ENCODE data around the gene GATA1. TPM values are rescaled to one million over a fixed set of nuclear protein-coding genes. Genes with fewer than 3 reads are reported as not detected.

GATA1 gene
- total RNA-seq, 2 experiments from 2014 or later = not detected

DNA sequence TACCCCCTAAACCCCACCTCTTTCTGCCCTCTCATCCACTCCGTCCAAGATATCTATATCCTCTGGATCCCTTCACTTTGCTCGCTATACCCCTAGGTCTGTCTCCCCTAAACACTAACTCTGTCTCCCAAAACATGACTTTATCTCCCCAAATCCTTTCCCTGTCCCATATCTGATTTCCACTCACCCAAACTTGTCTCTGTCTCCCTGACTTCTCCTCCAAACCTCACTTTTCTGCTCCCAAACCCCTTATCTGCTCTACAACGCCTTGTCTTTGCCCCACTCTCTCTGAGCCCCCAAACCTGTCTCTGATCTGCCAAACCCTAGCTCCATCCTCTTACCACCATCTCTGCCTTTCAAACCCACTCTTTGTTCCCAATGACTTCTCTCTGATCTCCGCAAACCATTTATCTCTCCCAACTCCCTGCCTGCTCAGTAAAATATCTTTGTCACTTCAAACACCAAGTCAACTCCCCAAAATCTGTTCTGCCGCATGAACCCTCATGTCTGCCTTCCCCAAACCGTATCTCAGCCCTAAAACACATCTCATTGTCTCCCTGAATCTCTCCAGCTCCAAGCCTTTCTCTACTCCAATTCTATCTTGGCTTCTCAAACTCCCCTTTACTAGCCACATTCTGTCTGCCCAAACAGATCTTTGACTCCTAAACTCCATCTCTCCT, 575 bp downstream of the GATA1 start:
- H3K4me3 Mint-ChIP-seq = no peak overlapping the region
- CTCF ChIA-PET = interaction anchor here (0.6 kb wide), 1 partner anchor 142 kb away, joined by 4 read pairs; no protein-coding TSS in a partner anchor
- peaks cover 10% of the 10 kb centered on the region for H3K4me1 Mint-ChIP-seq (ENCODE audit: low read depth)
- H3K27me3 Mint-ChIP-seq (ENCODE audit: low read depth) = peaks cover 1% of the 10 kb centered on the region
- no peak for DNase-seq
- no peaks in the 10 kb centered on the region for H3K9me3 Mint-ChIP-seq
- H3K27ac Mint-ChIP-seq = no peak overlapping the region
- intact Hi-C loops (cut with micrococcal nuclease) = no loop called here
- H3K36me3 Mint-ChIP-seq (ENCODE audit: low read depth) = no peaks in the 10 kb centered on the region

DNA sequence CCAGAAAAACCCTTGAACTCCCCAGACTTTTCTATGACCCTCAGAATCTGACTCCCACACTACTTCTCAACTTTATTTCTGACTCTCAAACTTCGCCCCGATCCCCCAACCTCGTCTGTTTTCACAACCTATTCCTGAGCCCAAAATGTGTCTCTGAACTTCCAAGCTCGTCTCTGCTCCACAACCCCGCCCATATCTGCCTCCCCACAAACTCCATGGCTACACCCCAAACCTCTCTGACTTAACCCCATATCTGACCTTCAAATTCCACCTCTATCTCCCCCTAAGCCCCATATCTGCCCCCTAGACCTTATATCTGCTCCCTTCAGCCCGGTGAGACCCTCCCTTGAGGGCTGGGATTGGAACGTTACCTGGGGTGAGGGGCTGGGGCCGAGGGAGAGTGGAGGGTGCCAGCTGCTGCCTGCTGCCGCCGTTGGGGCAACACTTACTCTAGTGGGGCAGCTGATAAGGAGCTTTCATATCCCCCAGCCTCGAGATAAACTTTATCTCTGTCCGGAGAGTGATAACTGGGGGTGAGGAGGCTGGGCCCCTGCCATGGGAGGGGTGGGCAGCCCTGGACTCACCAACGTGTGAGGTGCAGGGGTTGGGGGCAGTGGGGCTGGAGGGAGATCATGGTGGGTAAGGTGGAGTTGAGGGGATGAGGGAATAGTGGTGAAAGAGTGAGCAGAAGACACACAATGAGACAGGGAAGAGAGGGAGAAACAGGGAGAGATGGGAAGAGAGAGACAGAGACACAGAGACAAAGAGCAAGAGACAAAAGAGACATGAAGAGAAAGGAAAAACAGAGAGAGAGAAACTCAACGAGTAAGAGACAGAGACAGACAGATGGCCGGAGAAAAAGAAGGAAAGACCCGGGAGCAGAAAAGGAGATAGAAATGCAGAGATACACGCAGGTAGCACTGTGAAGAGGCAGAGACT, 1.4 kb downstream of the GATA1 start:
- no peak for DNase-seq
- Mint-ChIP-seq H3K27ac (no peak overlapping the region), H3K4me3 (no peak overlapping the region), H3K27me3 (ENCODE audit: low read depth) (peaks cover 1% of the 10 kb centered on the region), H3K4me1 (ENCODE audit: low read depth) (peaks cover 10% of the 10 kb centered on the region), H3K9me3 (no peaks in the 10 kb centered on the region), H3K36me3 (ENCODE audit: low read depth) (no peaks in the 10 kb centered on the region)
- CTCF ChIA-PET = interaction anchor here (0.6 kb wide), 1 partner anchor 142 kb away, joined by 4 read pairs; no protein-coding TSS in a partner anchor
- intact Hi-C loops (cut with micrococcal nuclease) = no loop called here

DNA sequence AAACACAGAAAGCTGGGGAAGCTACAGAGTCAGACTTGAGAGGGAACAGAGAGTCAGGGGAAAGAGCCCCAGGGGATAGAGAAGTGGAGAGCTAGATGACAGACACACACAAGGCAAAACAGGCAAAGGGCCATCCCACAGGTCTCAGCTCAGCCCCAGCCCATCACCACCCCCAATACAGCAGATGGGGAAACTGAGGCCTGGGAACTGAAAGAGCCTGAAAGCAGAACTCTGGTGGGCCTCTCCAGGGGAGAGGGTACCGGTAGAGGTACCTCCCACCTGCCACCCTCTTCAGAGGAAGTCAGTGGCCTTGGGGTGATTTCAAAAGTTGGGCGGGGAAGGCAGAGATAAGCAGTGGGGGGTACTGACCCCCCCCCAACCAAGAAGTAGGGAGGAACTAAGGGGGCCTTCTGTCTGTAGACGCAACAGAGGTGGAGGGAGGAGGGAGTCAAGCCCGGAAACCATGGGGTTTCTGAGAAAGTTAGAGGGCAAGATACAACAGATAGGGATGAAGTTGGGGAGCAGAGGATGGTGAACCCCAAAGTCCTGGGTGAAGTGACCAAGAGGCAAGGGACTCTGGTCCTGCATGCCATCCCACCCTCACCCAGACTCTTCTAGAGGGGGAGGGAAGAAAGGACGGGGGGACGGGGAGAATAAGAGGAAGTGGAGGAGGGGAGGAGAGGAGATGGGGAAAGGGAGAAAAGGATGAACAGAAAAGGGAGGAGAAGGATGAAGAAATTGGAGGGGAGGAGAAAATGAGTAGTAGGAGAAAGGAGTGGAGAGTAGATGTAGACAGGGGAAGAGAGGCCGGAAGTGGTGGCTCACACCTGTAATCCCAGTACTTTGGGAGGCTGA, 3.2 kb downstream of the GATA1 start:
- intact Hi-C loops (cut with micrococcal nuclease) = no loop called here

DNA sequence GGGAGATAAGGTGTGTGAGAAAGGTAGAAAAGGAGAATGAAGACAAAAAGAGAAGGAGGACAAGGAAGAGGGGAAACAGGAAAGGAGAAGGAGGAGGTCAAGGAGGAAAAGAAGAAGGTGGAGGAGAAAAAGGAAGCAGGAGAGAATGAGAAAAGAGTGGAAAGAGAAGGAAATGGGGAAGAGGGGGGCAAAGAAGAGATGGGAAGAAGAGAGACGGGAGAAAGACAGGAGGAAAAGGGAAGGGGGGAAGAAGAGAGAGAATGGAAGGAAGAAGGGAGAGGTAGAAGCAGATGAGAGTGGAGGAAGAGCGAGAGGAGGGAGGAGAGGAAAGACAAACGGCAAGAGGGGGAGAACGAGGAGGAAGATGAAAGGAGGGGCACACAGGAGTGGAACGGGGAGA, 4.1 kb downstream of the GATA1 start:
- CTCF ChIA-PET = no interaction called here
- intact Hi-C loops (cut with micrococcal nuclease) = no loop called here
- Mint-ChIP-seq H3K4me3 (no peak overlapping the region), H3K36me3 (ENCODE audit: low read depth) (no peaks in the 10 kb centered on the region), H3K27ac (no peak overlapping the region), H3K27me3 (ENCODE audit: low read depth) (peaks cover 1% of the 10 kb centered on the region), H3K4me1 (ENCODE audit: low read depth) (peaks cover 10% of the 10 kb centered on the region), H3K9me3 (no peaks in the 10 kb centered on the region)
- DNase-seq = no peak

More for the DNA sequence above, 3.2 kb downstream of the GATA1 start:
- no peak for DNase-seq
- peaks cover 1% of the 10 kb centered on the region for H3K27me3 Mint-ChIP-seq (ENCODE audit: low read depth)
- peaks cover 10% of the 10 kb centered on the region for H3K4me1 Mint-ChIP-seq (ENCODE audit: low read depth)
- no peak overlapping the region for H3K4me3 Mint-ChIP-seq
- H3K27ac Mint-ChIP-seq = no peak overlapping the region
- no peaks in the 10 kb centered on the region for H3K9me3 Mint-ChIP-seq
- H3K36me3 Mint-ChIP-seq (ENCODE audit: low read depth) = no peaks in the 10 kb centered on the region
- CTCF ChIA-PET = no interaction called here

GRCh38 chrX:48791063-48791820, 4.9 kb downstream of the GATA1 start:
- CTCF ChIA-PET = no interaction called here

DNA sequence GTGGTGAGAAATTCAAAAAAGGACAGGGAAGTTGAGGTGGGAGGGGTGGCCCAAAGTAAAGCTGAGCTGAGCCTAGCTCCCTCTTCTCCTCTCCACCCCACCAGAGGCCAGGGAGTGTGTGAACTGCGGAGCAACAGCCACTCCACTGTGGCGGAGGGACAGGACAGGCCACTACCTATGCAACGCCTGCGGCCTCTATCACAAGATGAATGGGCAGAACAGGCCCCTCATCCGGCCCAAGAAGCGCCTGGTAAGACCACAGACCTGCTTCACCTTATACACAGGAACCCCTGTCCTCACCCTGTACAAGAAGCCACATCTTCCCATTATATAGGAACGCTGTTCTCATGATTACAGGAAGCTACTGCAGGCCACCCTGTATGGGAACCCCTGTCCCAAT, 5.8 kb downstream of the GATA1 start:
- intact Hi-C loops (cut with micrococcal nuclease) = no loop called here
- peaks cover 10% of the 10 kb centered on the region for H3K4me1 Mint-ChIP-seq (ENCODE audit: low read depth)
- no peak overlapping the region for H3K27ac Mint-ChIP-seq
- no peaks in the 10 kb centered on the region for H3K36me3 Mint-ChIP-seq (ENCODE audit: low read depth)
- CTCF ChIA-PET = no interaction called here
- peaks cover 1% of the 10 kb centered on the region for H3K27me3 Mint-ChIP-seq (ENCODE audit: low read depth)
- no peak overlapping the region for H3K4me3 Mint-ChIP-seq
- DNase-seq = no peak
- no peaks in the 10 kb centered on the region for H3K9me3 Mint-ChIP-seq

More at GRCh38 chrX:48791063-48791820, 4.9 kb downstream of the GATA1 start:
- no peak for DNase-seq
- H3K9me3 Mint-ChIP-seq = no peaks in the 10 kb centered on the region
- H3K4me1 Mint-ChIP-seq (ENCODE audit: low read depth) = peaks cover 10% of the 10 kb centered on the region
- peaks cover 1% of the 10 kb centered on the region for H3K27me3 Mint-ChIP-seq (ENCODE audit: low read depth)
- intact Hi-C loops (cut with micrococcal nuclease) = no loop called here
- no peak overlapping the region for H3K27ac Mint-ChIP-seq
- H3K36me3 Mint-ChIP-seq (ENCODE audit: low read depth) = no peaks in the 10 kb centered on the region
- H3K4me3 Mint-ChIP-seq = no peak overlapping the region

DNA sequence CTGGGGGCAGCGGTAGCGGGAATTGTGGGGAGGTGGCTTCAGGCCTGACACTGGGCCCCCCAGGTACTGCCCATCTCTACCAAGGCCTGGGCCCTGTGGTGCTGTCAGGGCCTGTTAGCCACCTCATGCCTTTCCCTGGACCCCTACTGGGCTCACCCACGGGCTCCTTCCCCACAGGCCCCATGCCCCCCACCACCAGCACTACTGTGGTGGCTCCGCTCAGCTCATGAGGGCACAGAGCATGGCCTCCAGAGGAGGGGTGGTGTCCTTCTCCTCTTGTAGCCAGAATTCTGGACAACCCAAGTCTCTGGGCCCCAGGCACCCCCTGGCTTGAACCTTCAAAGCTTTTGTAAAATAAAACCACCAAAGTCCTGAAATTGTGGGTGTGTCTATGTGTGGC, 7.5 kb downstream of the GATA1 start:
- CTCF ChIA-PET = no interaction called here
- Mint-ChIP-seq H3K4me3 (no peak overlapping the region), H3K27ac (no peak overlapping the region), H3K4me1 (ENCODE audit: low read depth) (peaks cover 8% of the 10 kb centered on the region), H3K9me3 (no peaks in the 10 kb centered on the region), H3K36me3 (ENCODE audit: low read depth) (no peaks in the 10 kb centered on the region), H3K27me3 (ENCODE audit: low read depth) (no peaks in the 10 kb centered on the region)
- DNase-seq = no peak
- intact Hi-C loops (cut with micrococcal nuclease) = no loop called here

GRCh38 chrX:48794340-48794910, 8.0 kb downstream of the GATA1 start:
- CTCF ChIA-PET = no interaction called here
- Mint-ChIP-seq H3K36me3 (ENCODE audit: low read depth) (no peaks in the 10 kb centered on the region), H3K9me3 (no peaks in the 10 kb centered on the region), H3K27me3 (ENCODE audit: low read depth) (no peaks in the 10 kb centered on the region), H3K4me3 (no peak overlapping the region), H3K4me1 (ENCODE audit: low read depth) (peaks cover 5% of the 10 kb centered on the region), H3K27ac (no peak overlapping the region)
- intact Hi-C loops (cut with micrococcal nuclease) = no loop called here
- no peak for DNase-seq

DNA sequence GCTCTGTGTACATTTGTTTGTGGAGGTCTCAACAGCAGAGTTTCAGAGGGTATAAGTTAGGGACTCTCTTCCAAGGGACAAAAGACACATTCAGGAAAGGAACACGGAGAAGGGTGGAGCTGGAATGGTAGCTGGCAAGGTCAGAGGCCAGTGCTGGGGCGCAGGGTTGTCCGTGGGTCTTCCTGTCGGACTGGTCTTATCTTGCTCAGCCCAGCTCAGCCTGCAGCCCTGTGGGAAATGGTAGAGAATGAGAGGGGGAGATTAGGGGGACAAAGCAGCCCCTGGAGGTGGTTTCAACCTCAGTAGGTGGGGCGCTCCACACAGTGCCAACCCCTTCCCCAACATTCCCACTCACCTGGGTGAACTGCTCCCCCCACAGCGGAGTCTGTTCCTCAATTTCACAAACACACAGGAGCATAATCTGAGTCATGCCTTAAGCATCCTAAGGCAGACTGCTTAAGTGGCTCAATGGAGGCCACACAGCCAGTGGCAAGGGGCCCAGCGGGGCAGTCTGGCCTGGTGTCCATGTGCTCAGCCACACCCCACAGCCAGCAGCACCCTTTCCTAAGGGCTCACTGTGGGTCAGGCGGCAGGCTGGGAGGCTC, 8.6 kb downstream of the GATA1 start:
- H3K27me3 Mint-ChIP-seq (ENCODE audit: low read depth) = no peaks in the 10 kb centered on the region
- intact Hi-C loops (cut with micrococcal nuclease) = no loop called here
- DNase-seq = no peak
- H3K27ac Mint-ChIP-seq = no peak overlapping the region
- CTCF ChIA-PET = no interaction called here
- H3K36me3 Mint-ChIP-seq (ENCODE audit: low read depth) = no peaks in the 10 kb centered on the region
- H3K9me3 Mint-ChIP-seq = no peaks in the 10 kb centered on the region
- H3K4me1 Mint-ChIP-seq (ENCODE audit: low read depth) = no peaks in the 10 kb centered on the region
- H3K4me3 Mint-ChIP-seq = no peak overlapping the region

GRCh38 chrX:48798318-48798717, 11.9 kb downstream of the GATA1 start:
- H3K36me3 Mint-ChIP-seq (ENCODE audit: low read depth) = peaks cover 2% of the 10 kb centered on the region
- no peak overlapping the region for H3K27ac Mint-ChIP-seq
- intact Hi-C loops (cut with micrococcal nuclease) = no loop called here
- H3K9me3 Mint-ChIP-seq = no peaks in the 10 kb centered on the region
- no peak overlapping the region for H3K4me3 Mint-ChIP-seq
- no peaks in the 10 kb centered on the region for H3K27me3 Mint-ChIP-seq (ENCODE audit: low read depth)
- peaks cover 9% of the 10 kb centered on the region for H3K4me1 Mint-ChIP-seq (ENCODE audit: low read depth)
- DNase-seq = no peak
- CTCF ChIA-PET = no interaction called here

All from activated naive CD4-positive, alpha-beta T cell treated with anti-CD3 and anti-CD28 coated beads for 36 hours (primary cell).